GM18499 (cell line): ENCODE data around the gene KCNMB2.

Experiments
- ATAC-seq: cut with Tn5 transposase; IDR thresholded peaks from one replicate; pipeline ENCODE4 v1.9.1; 2021; ENCODE audit warnings: moderate number of reproducible peaks; ENCODE audit not compliant: insufficient read depth, unreplicated experiment

KCNMB2 gene

GRCh38 chr3:178794711-178795110 is 258.5 kb downstream of the KCNMB2 start:
- no peak for ATAC-seq

GRCh38 chr3:178795349-178795748 is 259.1 kb downstream of the KCNMB2 start:
- ATAC-seq = no peak

GRCh38 chr3:178802259-178802658 is 266.0 kb downstream of the KCNMB2 start:
- no peak for ATAC-seq

GRCh38 chr3:178802993-178803693 is 266.9 kb downstream of the KCNMB2 start:
- no peak for ATAC-seq

- ATAC-seq = no peak
These were observed 268.4 kb downstream of the KCNMB2 start for GRCh38 chr3:178804606-178805005.

GRCh38 chr3:178805741-178806140 is 269.5 kb downstream of the KCNMB2 start:
- no peak for ATAC-seq

GRCh38 chr3:178806651-178807050 is 270.4 kb downstream of the KCNMB2 start:
- ATAC-seq = no peak

GRCh38 chr3:178807694-178808093 is 271.5 kb downstream of the KCNMB2 start:
- ATAC-seq = no peak

GRCh38 chr3:178808748-178809147 is 272.5 kb downstream of the KCNMB2 start:
- no peak for ATAC-seq

GRCh38 chr3:178810181-178810580 is 273.9 kb downstream of the KCNMB2 start:
- ATAC-seq = no peak

- ATAC-seq = no peak
These were observed 286.5 kb downstream of the KCNMB2 start for GRCh38 chr3:178822722-178823121.

GRCh38 chr3:178823150-178823549 is 286.9 kb downstream of the KCNMB2 start:
- no peak for ATAC-seq

- ATAC-seq = no peak
These were observed 287.5 kb downstream of the KCNMB2 start for GRCh38 chr3:178823591-178824246.

GRCh38 chr3:178826435-178827123 is 290.3 kb downstream of the KCNMB2 start:
- no peak for ATAC-seq

GRCh38 chr3:178827285-178827856 is 291.1 kb downstream of the KCNMB2 start:
- no peak for ATAC-seq

GRCh38 chr3:178833695-178834094 is 297.5 kb downstream of the KCNMB2 start:
- ATAC-seq = no peak

- ATAC-seq = no peak
These were observed 298.8 kb downstream of the KCNMB2 start for GRCh38 chr3:178835033-178835432.

GRCh38 chr3:178837512-178837911 is 301.3 kb downstream of the KCNMB2 start:
- ATAC-seq = no peak

- ATAC-seq = no peak
These were observed 304.4 kb downstream of the KCNMB2 start for GRCh38 chr3:178840586-178840985.

- ATAC-seq = no peak
These were observed 304.8 kb downstream of the KCNMB2 start for GRCh38 chr3:178841011-178841410.

- no peak for ATAC-seq
These were observed 308.7 kb downstream of the KCNMB2 start for GRCh38 chr3:178844916-178845315.
